Smooth muscle cell (in vitro differentiated cells): ENCODE data around the gene TIAM2. TPM values are rescaled to one million over a fixed set of nuclear protein-coding genes. Genes with fewer than 3 reads are reported as not detected.

Experiments
- DNase-seq: peaks from one replicate; lab custom pipeline; 2025; ENCODE audit not compliant: unreplicated experiment; lab: John Stamatoyannopoulos, UW
- H2AFZ ChIP-seq: fragments of 200-600 bp; sonication (generic); 2 replicates; pipeline ENCODE4 v1.6.0; 2016; ENCODE audit warnings: antibody characterized with exemption, low read depth, mild to moderate bottlenecking
- H3F3A ChIP-seq: fragments of 200-600 bp; sonication (generic); 2 replicates; pipeline ENCODE4 v1.6.0; 2017; ENCODE audit warnings: antibody characterized with exemption, low read depth
- H3K27ac ChIP-seq: fragments of 200-600 bp; sonication (generic); 2 replicates; pipeline ENCODE4 v1.5.1; 2016; ENCODE audit warnings: low read depth, mild to moderate bottlenecking
- H3K27me3 ChIP-seq: fragments of 200-600 bp; sonication (generic); 2 replicates; pipeline ENCODE4 v1.6.1; 2016; ENCODE audit warnings: low read depth, mild to moderate bottlenecking
- H3K36me3 ChIP-seq: fragments of 200-600 bp; sonication (generic); 2 replicates; pipeline ENCODE4 v1.5.1; 2016; ENCODE audit warnings: low read depth
- H3K4me1 ChIP-seq: fragments of 200-600 bp; sonication (generic); 2 replicates; pipeline ENCODE4 v1.5.1; 2016; ENCODE audit warnings: low read depth
- H3K4me2 ChIP-seq: fragments of 200-600 bp; sonication (generic); 2 replicates; pipeline ENCODE4 v1.6.0; 2016; ENCODE audit warnings: mild to moderate bottlenecking
- H3K4me3 ChIP-seq: fragments of 200-600 bp; sonication (generic); 2 replicates; pipeline ENCODE4 v1.5.1; 2016; ENCODE audit warnings: mild to moderate bottlenecking
- H3K79me2 ChIP-seq: fragments of 200-600 bp; sonication (generic); 2 replicates; pipeline ENCODE4 v1.6.0; 2016; ENCODE audit warnings: low read depth, mild to moderate bottlenecking
- H3K9ac ChIP-seq: fragments of 200-600 bp; sonication (generic); 2 replicates; pipeline ENCODE4 v1.6.0; 2016; ENCODE audit warnings: low read depth
- H3K9me3 ChIP-seq: fragments of 200-600 bp; sonication (generic); replicated peaks from 2 replicates; pipeline ENCODE4 v1.5.1; 2016; ENCODE audit warnings: low read depth
- H4K20me1 ChIP-seq: fragments of 200-600 bp; sonication (generic); 2 replicates; pipeline ENCODE4 v1.6.0; 2016; ENCODE audit warnings: low read depth
- CTCF ChIP-seq: fragments of 200-600 bp; sonication (generic); IDR thresholded peaks from 2 replicates; pipeline ENCODE4 v1.5.1; 2017; ENCODE audit warnings: borderline replicate concordance, mild to moderate bottlenecking, antibody characterized with exemption; ENCODE audit not compliant: insufficient read depth, poor library complexity, severe bottlenecking
- WGBS: methylation state at CpG from one replicate; pipeline ENCODE4 v1.1.7; 2016; ENCODE audit warnings: low lambda C conversion rate; 5-methylcytosine and 5-hydroxymethylcytosine counted together
- polyA plus RNA-seq: library from polyadenylated mRNA; unstranded; fragments of >200 nt; fragmentation: Nextera tagmentation; extraction: Ambion mirVana; gene quantifications from 2 replicates; pipeline ENCODE4 v1.2.1, GENCODE V29; 2016
- total RNA-seq: library from RNA; depleted of rRNA; stranded (reverse); fragments of >200 nt; gene quantifications from 2 replicates; pipeline ENCODE4 v1.2.3, GENCODE V29; 2014

The TIAM2 gene
- total and polyA plus RNA-seq, 2 experiments from 2014 or later, result 13.1 to 24.9 TPM

GRCh38 chr6:155041741-155042279 lies 46.7 kb downstream of the TIAM2 start:
- no peak for DNase-seq
- H3K27ac ChIP-seq, result no peak overlapping the region
- no peak overlapping the region for H3K4me2 ChIP-seq
- no peaks in the 10 kb centered on the region for H3K79me2 ChIP-seq
- no peaks in the 10 kb centered on the region for H3K9me3 ChIP-seq
- H3K9ac ChIP-seq, result no peak overlapping the region
- no peak overlapping the region for H2AFZ ChIP-seq
- H3K36me3 ChIP-seq, result no peaks in the 10 kb centered on the region
- H3K4me1 ChIP-seq, result peaks cover 9% of the 10 kb centered on the region
- H4K20me1 ChIP-seq, result peaks cover 8% of the 10 kb centered on the region
- H3F3A ChIP-seq, result no peaks in the 10 kb centered on the region
- no peaks in the 10 kb centered on the region for H3K27me3 ChIP-seq
- no peak for TF ChIP-seq CTCF
- WGBS, result 84% methylated on average over 12 of the region's 12 CpGs
- no peak overlapping the region for H3K4me3 ChIP-seq

DNA sequence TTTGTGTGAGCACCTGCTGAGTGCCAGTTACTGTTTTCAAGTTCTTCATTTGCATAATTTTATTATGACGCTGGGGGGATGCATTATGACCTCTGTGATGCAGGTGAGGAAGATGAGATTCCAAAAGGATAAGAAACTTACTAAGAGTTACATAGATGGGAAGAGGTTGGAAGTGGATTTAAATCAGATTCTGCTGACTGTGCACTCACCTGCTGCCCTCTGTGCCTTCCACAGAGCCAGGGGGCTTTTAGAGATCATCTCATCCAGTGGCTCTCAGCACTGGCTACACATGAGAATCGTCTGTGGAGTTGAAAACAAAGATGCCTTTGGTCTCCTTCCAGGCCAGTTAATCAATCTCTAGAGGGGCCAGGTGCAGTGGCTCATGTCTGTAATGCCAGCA lies 47.9 kb downstream of the TIAM2 start:
- no peaks in the 10 kb centered on the region for H3K79me2 ChIP-seq
- no peak overlapping the region for H3K4me3 ChIP-seq
- no peaks in the 10 kb centered on the region for H3F3A ChIP-seq
- no peaks in the 10 kb centered on the region for H3K9me3 ChIP-seq
- WGBS, result 88% methylated on average over 2 of the region's 2 CpGs
- no peak overlapping the region for H3K27ac ChIP-seq
- no peak overlapping the region for H3K9ac ChIP-seq
- H3K4me1 ChIP-seq, result peaks cover 9% of the 10 kb centered on the region
- no peak for DNase-seq
- no peak overlapping the region for H2AFZ ChIP-seq
- H3K4me2 ChIP-seq, result no peak overlapping the region
- no peak for TF ChIP-seq CTCF
- H3K36me3 ChIP-seq, result no peaks in the 10 kb centered on the region
- peaks cover 8% of the 10 kb centered on the region for H4K20me1 ChIP-seq
- no peaks in the 10 kb centered on the region for H3K27me3 ChIP-seq

GRCh38 chr6:155045561-155046404 lies 50.7 kb downstream of the TIAM2 start:
- H3K9me3 ChIP-seq, result no peaks in the 10 kb centered on the region
- no peaks in the 10 kb centered on the region for H3K79me2 ChIP-seq
- H3F3A ChIP-seq, result no peaks in the 10 kb centered on the region
- no peak overlapping the region for H3K4me3 ChIP-seq
- TF ChIP-seq CTCF, result no peak
- no peak overlapping the region for H2AFZ ChIP-seq
- peaks cover 16% of the 10 kb centered on the region for H4K20me1 ChIP-seq
- no peak for DNase-seq
- no peaks in the 10 kb centered on the region for H3K27me3 ChIP-seq
- no peak overlapping the region for H3K27ac ChIP-seq
- 67% methylated on average over 7 of the region's 9 CpGs for WGBS
- H3K9ac ChIP-seq, result no peak overlapping the region
- H3K4me2 ChIP-seq, result no peak overlapping the region
- no peaks in the 10 kb centered on the region for H3K36me3 ChIP-seq
- H3K4me1 ChIP-seq, result no peaks in the 10 kb centered on the region
